Measurements from ENCODE around the gene LZTR1.

GRCh38 chr22:20945578-20945934 lies 36.5 kb upstream of the LZTR1 start:
- TF ChIP-seq GATA2 (IDR thresholded peaks at IDR 0.05; ENCODE audit: low read depth, low read length) (no peak), GATA3 (IDR thresholded peaks at IDR 0.05; ENCODE audit: low read depth, low read length) (no peak)

Measured in SH-SY5Y (cell line).